ENCODE results near the gene NUP43. TPM values are rescaled to one million over a fixed set of nuclear protein-coding genes. Genes with fewer than 3 reads are reported as not detected.

NUP43 gene
- total RNA-seq, 1 experiment from 2014 or later = 79.1 TPM

GRCh38 chr6:149717588-149718458 is 28.5 kb downstream of the NUP43 start, which contains the start of gene LATS1 (continued):
- TF ChIP-seq ZNF281 (CRISPR knock-in tag; IDR thresholded peaks at IDR 0.05) (no peak), ZMAT4 (CRISPR knock-in tag; IDR thresholded peaks at IDR 0.05) (no peak), ATF6 (CRISPR knock-in tag; IDR thresholded peaks at IDR 0.05) (no peak), E2F1 (CRISPR knock-in tag; IDR thresholded peaks at IDR 0.05) (peak; percentile 61), ARID4B (CRISPR knock-in tag; IDR thresholded peaks at IDR 0.05; ENCODE audit: borderline replicate concordance) (peak; percentile 81), SMAD3 (CRISPR knock-in tag; IDR thresholded peaks at IDR 0.05; ENCODE audit: borderline replicate concordance) (no peak), ZNF512 (CRISPR knock-in tag; IDR thresholded peaks at IDR 0.05; ENCODE audit: borderline replicate concordance) (no peak), STAT6 (CRISPR knock-in tag; conservative IDR thresholded peaks at IDR 0.05; ENCODE audit: low read depth) (no peak), TEAD4 (CRISPR knock-in tag; IDR thresholded peaks at IDR 0.05) (peak; percentile 46; the same call in 1 of the 2 replicates), CBFB (CRISPR knock-in tag; IDR thresholded peaks at IDR 0.05; ENCODE audit: low read depth) (0 out of 2 replicates have a peak, but pooled peaks have one; percentile 49), ZNF317 (CRISPR knock-in tag; IDR thresholded peaks at IDR 0.05; ENCODE audit: borderline replicate concordance, low read depth) (0 out of 2 replicates have a peak, but pooled peaks have one; percentile 50), ZNF423 (CRISPR knock-in tag; IDR thresholded peaks at IDR 0.05) (no peak), ZNF532 (CRISPR knock-in tag; IDR thresholded peaks at IDR 0.05; ENCODE audit: borderline replicate concordance) (no peak), ATF2 (CRISPR knock-in tag; IDR thresholded peaks at IDR 0.05; ENCODE audit: borderline replicate concordance, low read depth) (no peak)
